ENCODE measurements around the gene ACTRT1.

DNA sequence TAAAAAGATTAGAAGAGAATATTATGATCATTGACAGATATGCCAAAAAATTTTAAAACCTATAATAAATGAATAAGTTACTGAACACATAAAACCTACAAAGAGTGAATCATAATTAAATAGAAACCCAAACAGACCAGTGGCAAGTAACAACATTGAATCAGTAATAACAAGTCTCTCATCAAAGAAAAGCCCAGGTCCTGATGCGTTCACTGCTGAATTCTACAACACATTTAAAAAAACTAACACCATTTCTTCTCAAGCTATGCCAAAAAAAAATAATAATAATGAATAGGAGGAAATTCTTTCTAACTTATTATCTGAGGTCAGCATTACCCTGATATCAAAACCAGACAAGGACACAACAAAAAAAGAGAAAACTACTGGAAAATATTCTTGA is 30.6 kb downstream of the ACTRT1 start:
- TF ChIP-seq, protein P1, sequence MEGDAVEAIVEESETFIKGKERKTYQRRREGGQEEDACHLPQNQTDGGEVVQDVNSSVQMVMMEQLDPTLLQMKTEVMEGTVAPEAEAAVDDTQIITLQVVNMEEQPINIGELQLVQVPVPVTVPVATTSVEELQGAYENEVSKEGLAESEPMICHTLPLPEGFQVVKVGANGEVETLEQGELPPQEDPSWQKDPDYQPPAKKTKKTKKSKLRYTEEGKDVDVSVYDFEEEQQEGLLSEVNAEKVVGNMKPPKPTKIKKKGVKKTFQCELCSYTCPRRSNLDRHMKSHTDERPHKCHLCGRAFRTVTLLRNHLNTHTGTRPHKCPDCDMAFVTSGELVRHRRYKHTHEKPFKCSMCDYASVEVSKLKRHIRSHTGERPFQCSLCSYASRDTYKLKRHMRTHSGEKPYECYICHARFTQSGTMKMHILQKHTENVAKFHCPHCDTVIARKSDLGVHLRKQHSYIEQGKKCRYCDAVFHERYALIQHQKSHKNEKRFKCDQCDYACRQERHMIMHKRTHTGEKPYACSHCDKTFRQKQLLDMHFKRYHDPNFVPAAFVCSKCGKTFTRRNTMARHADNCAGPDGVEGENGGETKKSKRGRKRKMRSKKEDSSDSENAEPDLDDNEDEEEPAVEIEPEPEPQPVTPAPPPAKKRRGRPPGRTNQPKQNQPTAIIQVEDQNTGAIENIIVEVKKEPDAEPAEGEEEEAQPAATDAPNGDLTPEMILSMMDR (conservative IDR thresholded peaks at IDR 0.05 in 1 of 2, IDR thresholded peaks at IDR 0.05 in 1 of 2; ENCODE audit: low read depth in 1 of 2, low read length in 2 of 2): no peak
- TF ChIP-seq EZH2 (IDR thresholded peaks at IDR 0.05; ENCODE audit: low read length, missing control alignments): no peak
